Activated T-helper 1 cell treated with anti-CD3 and anti-CD28 coated beads, Interleukin-12 subunit alpha, Interleukin-12 subunit beta, Interleukin-2, Interleukin-4 antibody, amounts not matched to agents 30 ng/mL and 10 ng/mL and 1 ng/mL, durations not matched to agents 14 hours and 24 hours and 36 hours (primary cell): ENCODE measurements around the gene PAPLN. TPM values are rescaled to one million over a fixed set of nuclear protein-coding genes. Genes with fewer than 3 reads are reported as not detected.
"Not testable (repeated sequence)": the region's sequence is repeated elsewhere in the genome, so short reads cannot be mapped to it uniquely, and the experiment has no call there.

Experiments
- DNase-seq: peaks from one replicate; pipeline ENCODE4 v3.0.0; 2021; ENCODE audit warnings: low spot score
- H3K27ac Mint-ChIP-seq: one replicate; pipeline ENCODE4 v1.8.0; 2021; ENCODE audit warnings: mild to moderate bottlenecking, mixed read lengths
- H3K27me3 Mint-ChIP-seq: one replicate; pipeline ENCODE4 v1.8.0; 2022; ENCODE audit warnings: mild to moderate bottlenecking, moderate library complexity, mixed read lengths; ENCODE audit not compliant: insufficient read depth
- H3K36me3 Mint-ChIP-seq: one replicate; pipeline ENCODE4 v1.8.0; 2021; ENCODE audit warnings: low read depth, mixed read lengths
- H3K4me1 Mint-ChIP-seq: one replicate; pipeline ENCODE4 v1.8.0; 2021; ENCODE audit warnings: low read depth, mixed read lengths
- H3K4me3 Mint-ChIP-seq: one replicate; pipeline ENCODE4 v1.8.0; 2021; ENCODE audit warnings: mild to moderate bottlenecking, moderate library complexity, mixed read lengths
- H3K9me3 Mint-ChIP-seq: one replicate; pipeline ENCODE4 v1.8.0; 2021; ENCODE audit warnings: mixed read lengths
- intact Hi-C: fragments of 100-400 bp; cut with micrococcal nuclease; formaldehyde crosslinking; loops from one replicate; pipeline ENCODE4 v1.15.1; 2024
- total RNA-seq: library from RNA; stranded (reverse); gene quantifications from 2 replicates; pipeline ENCODE4 v1.2.3, GENCODE V29; 2022

The PAPLN gene
- total RNA-seq, 1 donor from 2014 or later, result 0.96 TPM

GRCh38 chr14:73307261-73307660 is 70.0 kb downstream of the PAPLN start:
- DNase-seq, result no peak
- H3K27me3 Mint-ChIP-seq, result no peaks in the 10 kb centered on the region
- H3K4me1 Mint-ChIP-seq, result no peaks in the 10 kb centered on the region
- H3K9me3 Mint-ChIP-seq, result no peaks in the 10 kb centered on the region
- intact Hi-C loops, result no loop called here
- H3K4me3 Mint-ChIP-seq, result no peak overlapping the region
- no peak overlapping the region for H3K27ac Mint-ChIP-seq
- no peaks in the 10 kb centered on the region for H3K36me3 Mint-ChIP-seq

- H3K4me3 Mint-ChIP-seq, intact Hi-C loops, H3K4me1 Mint-ChIP-seq, H3K9me3 Mint-ChIP-seq, H3K36me3 Mint-ChIP-seq, DNase-seq, H3K27me3 Mint-ChIP-seq, H3K27ac Mint-ChIP-seq: not testable (repeated sequence)
These were observed 71.9 kb downstream of the PAPLN start for GRCh38 chr14:73309207-73309606.

- Mint-ChIP-seq H3K36me3 (no peaks in the 10 kb centered on the region), H3K4me1 (no peaks in the 10 kb centered on the region), H3K27me3 (no peaks in the 10 kb centered on the region), H3K4me3 (no peak overlapping the region), H3K9me3 (no peaks in the 10 kb centered on the region), H3K27ac (no peak overlapping the region)
- intact Hi-C loops, result no loop called here
- DNase-seq, result no peak
These were observed 74.4 kb downstream of the PAPLN start for GRCh38 chr14:73311708-73312030.

- Mint-ChIP-seq H3K36me3 (no peaks in the 10 kb centered on the region), H3K4me3 (no peak overlapping the region), H3K4me1 (no peaks in the 10 kb centered on the region), H3K9me3 (no peaks in the 10 kb centered on the region), H3K27me3 (no peaks in the 10 kb centered on the region), H3K27ac (no peak overlapping the region)
- intact Hi-C loops, result no loop called here
- DNase-seq, result no peak
These were observed 75.4 kb downstream of the PAPLN start for GRCh38 chr14:73312687-73313086.

GRCh38 chr14:73313151-73313550 is 75.8 kb downstream of the PAPLN start:
- H3K27me3 Mint-ChIP-seq, result no peaks in the 10 kb centered on the region
- no peak overlapping the region for H3K27ac Mint-ChIP-seq
- no peaks in the 10 kb centered on the region for H3K9me3 Mint-ChIP-seq
- DNase-seq, result no peak
- H3K4me1 Mint-ChIP-seq, result no peaks in the 10 kb centered on the region
- no peak overlapping the region for H3K4me3 Mint-ChIP-seq
- no peaks in the 10 kb centered on the region for H3K36me3 Mint-ChIP-seq
- intact Hi-C loops, result no loop called here

- DNase-seq, result no peak
- Mint-ChIP-seq H3K9me3 (no peaks in the 10 kb centered on the region), H3K4me3 (no peak overlapping the region), H3K27ac (no peak overlapping the region), H3K4me1 (peaks cover 32% of the 10 kb centered on the region), H3K27me3 (no peaks in the 10 kb centered on the region), H3K36me3 (peaks cover 1% of the 10 kb centered on the region)
- intact Hi-C loops, result no loop called here
These were observed 86.6 kb downstream of the PAPLN start for GRCh38 chr14:73323896-73324399.

Other genes starting within 250 kb of the PAPLN start
- 7.1 and 7.6 TPM in 2 replicates for gene ZFYVE1, start 210.4 kb upstream of the PAPLN start, total RNA-seq
- gene RBM25, start 179.0 kb upstream of the PAPLN start, total RNA-seq, result 128 and 129 TPM in 2 replicates
- 41.1 and 41.9 TPM in 2 replicates for gene PSEN1, start 101.0 kb upstream of the PAPLN start, total RNA-seq
- 49.6 and 53.4 TPM in 2 replicates for gene NUMB, start 221.0 kb downstream of the PAPLN start, total RNA-seq